Thyroid gland (tissue), 4 donors: ENCODE results near the gene NAP1L5. TPM values are rescaled to one million over a fixed set of nuclear protein-coding genes. Genes with fewer than 3 reads are reported as not detected.

ENCODE experiments used
- DNase-seq, 2 donors: peaks; one replicate each; pipeline ENCODE4 v3.0.0-alpha.2; 2019
- H3K27ac ChIP-seq, 3 donors: fragments of 200-600 bp; sonication (generic); 1 replicate in 2 of 3; 2 replicates in 1 of 3; pipeline ENCODE4 v1.5.1; 2016 to 2019; ENCODE audit warnings: mild to moderate bottlenecking in 1 of 3, moderate library complexity in 1 of 3
- H3K27me3 ChIP-seq: fragments of 200-600 bp; sonication (generic); one replicate; pipeline ENCODE4 v1.5.1; 2019
- H3K36me3 ChIP-seq, 2 donors: fragments of 200-600 bp; sonication (generic); one replicate each; pipeline ENCODE4 v1.5.1; 2016 to 2019
- H3K4me1 ChIP-seq, 2 donors: fragments of 200-600 bp; sonication (generic); one replicate each; pipeline ENCODE4 v1.5.1; 2017 to 2019
- H3K4me3 ChIP-seq, 3 donors: fragments of 200-600 bp; sonication (generic); replicated peaks in 1 of 3; 1 replicate in 2 of 3; 2 replicates in 1 of 3; pipeline ENCODE4 v1.5.1; 2016; ENCODE audit warnings: mild to moderate bottlenecking in 1 of 3
- H3K9me3 ChIP-seq: fragments of 200-600 bp; sonication (generic); one replicate; pipeline ENCODE4 v1.5.1; 2017
- POLR2A ChIP-seq, 2 donors: fragments of 450-650 bp; IDR thresholded peaks; one replicate each; pipeline ENCODE4 v1.6.1; 2017; ENCODE audit warnings: antibody characterized with exemption in 2 of 2, mild to moderate bottlenecking in 2 of 2, moderate library complexity in 1 of 2
- WGBS, 2 donors: methylation state at CpG; one replicate each; pipeline ENCODE4 v1.1.5; 2017; 5-methylcytosine and 5-hydroxymethylcytosine counted together
- intact Hi-C: fragments of 100-400 bp; cut with DNase I; formaldehyde crosslinking; loops from one replicate; pipeline ENCODE4 v1.15.1; 2023
- total RNA-seq, 4 donors: library from RNA; depleted of rRNA; stranded (reverse); fragments of >200 nt; gene quantifications; one replicate each; pipeline ENCODE4 v1.2.3, GENCODE V29; 2016
- TF ChIP-seq, protein P1 (sequence below), 6 experiments: fragments of 200-600 bp in 3 of 6; fragments of 450-650 bp in 3 of 6; sonication (generic) in 3 of 6; IDR thresholded peaks; one replicate each; pipeline ENCODE4 v1.5.1; 2016 to 2019; ENCODE audit warnings: antibody characterized with exemption in 6 of 6, mild to moderate bottlenecking in 2 of 6, inconsistent platforms in 1 of 6, moderate library complexity in 1 of 6

Gene NAP1L5
- total RNA-seq, 4 donors from 2014 or later: 14.1 to 16.3 (median 16.2) TPM

DNA sequence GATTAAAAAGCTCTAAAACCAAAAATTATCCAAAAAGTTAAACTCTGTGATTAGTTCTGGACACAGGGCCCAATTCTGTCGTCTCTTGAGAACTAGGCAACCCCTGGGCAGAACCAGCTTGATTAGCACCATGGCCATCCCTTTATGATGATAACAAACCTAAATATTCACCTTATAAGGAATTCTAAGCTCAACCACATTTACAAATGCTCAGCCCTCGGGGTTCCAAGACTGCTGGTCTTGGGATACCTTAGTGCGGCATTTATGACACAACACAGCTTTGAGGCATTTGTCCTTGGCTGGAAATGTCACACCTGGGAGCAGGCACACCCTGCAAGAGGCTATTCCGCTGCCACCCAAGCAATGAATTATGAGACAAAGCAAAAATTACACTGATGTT, 27.5 kb upstream of the NAP1L5 start:
- H3K27ac ChIP-seq: no peak overlapping the region
- no peaks in the 10 kb centered on the region for H3K9me3 ChIP-seq
- WGBS, 2 donors: 92 to 96% methylated on average over 4 of the region's 4 CpGs
- H3K36me3 ChIP-seq: peaks cover 30 to 41% of the 10 kb centered on the region in 2 donors
- TF ChIP-seq, protein P1, sequence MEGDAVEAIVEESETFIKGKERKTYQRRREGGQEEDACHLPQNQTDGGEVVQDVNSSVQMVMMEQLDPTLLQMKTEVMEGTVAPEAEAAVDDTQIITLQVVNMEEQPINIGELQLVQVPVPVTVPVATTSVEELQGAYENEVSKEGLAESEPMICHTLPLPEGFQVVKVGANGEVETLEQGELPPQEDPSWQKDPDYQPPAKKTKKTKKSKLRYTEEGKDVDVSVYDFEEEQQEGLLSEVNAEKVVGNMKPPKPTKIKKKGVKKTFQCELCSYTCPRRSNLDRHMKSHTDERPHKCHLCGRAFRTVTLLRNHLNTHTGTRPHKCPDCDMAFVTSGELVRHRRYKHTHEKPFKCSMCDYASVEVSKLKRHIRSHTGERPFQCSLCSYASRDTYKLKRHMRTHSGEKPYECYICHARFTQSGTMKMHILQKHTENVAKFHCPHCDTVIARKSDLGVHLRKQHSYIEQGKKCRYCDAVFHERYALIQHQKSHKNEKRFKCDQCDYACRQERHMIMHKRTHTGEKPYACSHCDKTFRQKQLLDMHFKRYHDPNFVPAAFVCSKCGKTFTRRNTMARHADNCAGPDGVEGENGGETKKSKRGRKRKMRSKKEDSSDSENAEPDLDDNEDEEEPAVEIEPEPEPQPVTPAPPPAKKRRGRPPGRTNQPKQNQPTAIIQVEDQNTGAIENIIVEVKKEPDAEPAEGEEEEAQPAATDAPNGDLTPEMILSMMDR (IDR thresholded peaks at IDR 0.05): no peak
- no peak for TF ChIP-seq POLR2A (IDR thresholded peaks at IDR 0.05)
- intact Hi-C loops: no loop called here
- no peak overlapping the region for H3K4me3 ChIP-seq
- no peaks in the 10 kb centered on the region for H3K27me3 ChIP-seq
- peaks cover 7 to 13% of the 10 kb centered on the region in 2 donors for H3K4me1 ChIP-seq
- no peak for DNase-seq

DNA sequence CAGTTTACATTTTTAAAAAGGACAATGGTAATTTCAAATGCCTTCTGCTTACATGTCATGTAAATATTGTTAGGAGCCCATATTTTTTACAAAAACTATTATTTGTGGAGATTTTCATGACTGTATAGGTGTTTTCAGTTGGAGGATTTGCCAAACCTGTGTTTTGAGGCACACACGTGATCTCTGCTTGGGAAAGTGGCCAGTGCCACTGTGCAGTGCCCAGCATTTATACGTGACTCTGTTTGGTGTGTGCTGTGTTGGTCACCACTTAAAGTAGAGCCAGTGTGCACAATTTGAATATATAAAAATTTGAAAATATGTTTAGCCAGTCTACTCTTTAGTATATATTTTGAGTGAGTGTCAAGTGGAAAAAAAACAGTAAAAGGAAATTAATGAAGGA, 26.8 kb upstream of the NAP1L5 start:
- intact Hi-C loops: no loop called here
- TF ChIP-seq, protein P1 (IDR thresholded peaks at IDR 0.05): no peak
- TF ChIP-seq POLR2A (IDR thresholded peaks at IDR 0.05): no peak
- Histone ChIP-seq H3K36me3 (peaks cover 22 to 36% of the 10 kb centered on the region in 2 donors), H3K4me1 (peaks cover 7 to 13% of the 10 kb centered on the region in 2 donors), H3K4me3 (no peak overlapping the region), H3K27ac (peak overlapping the region in 2 of 3 donors; percentile 5 to 32), H3K9me3 (no peaks in the 10 kb centered on the region), H3K27me3 (no peaks in the 10 kb centered on the region)
- no peak for DNase-seq
- 80 to 85% methylated on average over 2 of the region's 2 CpGs for WGBS, 2 donors

DNA sequence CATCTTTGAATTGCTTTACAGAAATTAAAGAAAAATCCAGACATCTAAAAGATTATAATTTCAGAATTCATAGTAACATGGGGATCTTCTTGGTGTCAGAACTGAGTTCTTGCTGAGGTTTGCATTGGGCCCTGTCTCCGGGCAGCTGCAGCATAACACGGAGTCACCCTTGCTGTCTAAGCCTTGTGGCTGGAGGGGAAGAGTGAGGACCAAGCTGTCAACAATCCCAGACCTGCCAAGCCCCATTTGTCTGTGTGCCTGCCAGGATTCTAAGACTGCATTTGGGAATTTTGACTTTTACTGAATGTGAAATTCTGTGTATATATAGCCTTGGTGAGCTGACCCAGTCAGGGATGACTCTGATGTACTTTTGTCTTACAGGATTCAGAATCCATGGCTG, 25.2 kb upstream of the NAP1L5 start:
- no peak overlapping the region for H3K4me3 ChIP-seq
- 83 to 87% methylated on average over 2 of the region's 2 CpGs for WGBS, 2 donors
- intact Hi-C loops: no loop called here
- no peak for DNase-seq
- H3K27me3 ChIP-seq: no peaks in the 10 kb centered on the region
- H3K9me3 ChIP-seq: no peaks in the 10 kb centered on the region
- peaks cover 7 to 13% of the 10 kb centered on the region in 2 donors for H3K4me1 ChIP-seq
- peaks cover 13 to 24% of the 10 kb centered on the region in 2 donors for H3K36me3 ChIP-seq
- TF ChIP-seq, protein P1 (IDR thresholded peaks at IDR 0.05): no peak
- TF ChIP-seq POLR2A (IDR thresholded peaks at IDR 0.05): no peak
- H3K27ac ChIP-seq: peak overlapping the region in 1 of 3 donors; percentile 30

DNA sequence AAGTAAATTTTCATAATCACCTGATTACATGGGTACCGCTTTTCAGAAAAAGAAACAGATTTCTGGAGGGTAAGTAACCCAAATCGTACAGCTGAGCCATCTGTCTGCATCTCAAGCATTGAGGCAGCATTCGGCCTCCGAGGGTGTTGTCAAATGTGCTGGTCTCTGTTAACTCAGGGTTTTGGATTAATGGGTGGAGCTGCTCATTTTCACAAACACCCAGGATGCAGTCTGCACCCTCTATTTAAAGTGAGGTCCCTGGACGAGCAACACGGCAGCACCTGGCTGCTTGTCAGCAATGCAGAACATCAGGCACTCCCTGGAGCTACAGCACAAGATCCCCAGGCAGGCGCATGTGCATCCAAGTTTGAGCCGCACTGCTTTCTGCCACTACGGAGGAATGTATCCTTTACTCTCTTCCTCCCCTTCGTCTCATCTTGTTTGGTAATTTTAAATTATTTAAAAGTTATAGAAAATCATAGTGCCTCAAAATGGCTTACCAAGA, 24.7 kb upstream of the NAP1L5 start:
- Histone ChIP-seq H3K9me3 (no peaks in the 10 kb centered on the region), H3K27me3 (no peaks in the 10 kb centered on the region), H3K4me1 (peaks cover 7 to 13% of the 10 kb centered on the region in 2 donors), H3K27ac (no peak overlapping the region), H3K36me3 (peaks cover 8 to 19% of the 10 kb centered on the region in 2 donors), H3K4me3 (no peak overlapping the region)
- WGBS, 2 donors: 85 to 94% methylated on average over 10 of the region's 10 CpGs
- TF ChIP-seq, protein P1 (IDR thresholded peaks at IDR 0.05): no peak
- no peak for TF ChIP-seq POLR2A (IDR thresholded peaks at IDR 0.05)
- DNase-seq: no peak
- intact Hi-C loops: no loop called here

DNA sequence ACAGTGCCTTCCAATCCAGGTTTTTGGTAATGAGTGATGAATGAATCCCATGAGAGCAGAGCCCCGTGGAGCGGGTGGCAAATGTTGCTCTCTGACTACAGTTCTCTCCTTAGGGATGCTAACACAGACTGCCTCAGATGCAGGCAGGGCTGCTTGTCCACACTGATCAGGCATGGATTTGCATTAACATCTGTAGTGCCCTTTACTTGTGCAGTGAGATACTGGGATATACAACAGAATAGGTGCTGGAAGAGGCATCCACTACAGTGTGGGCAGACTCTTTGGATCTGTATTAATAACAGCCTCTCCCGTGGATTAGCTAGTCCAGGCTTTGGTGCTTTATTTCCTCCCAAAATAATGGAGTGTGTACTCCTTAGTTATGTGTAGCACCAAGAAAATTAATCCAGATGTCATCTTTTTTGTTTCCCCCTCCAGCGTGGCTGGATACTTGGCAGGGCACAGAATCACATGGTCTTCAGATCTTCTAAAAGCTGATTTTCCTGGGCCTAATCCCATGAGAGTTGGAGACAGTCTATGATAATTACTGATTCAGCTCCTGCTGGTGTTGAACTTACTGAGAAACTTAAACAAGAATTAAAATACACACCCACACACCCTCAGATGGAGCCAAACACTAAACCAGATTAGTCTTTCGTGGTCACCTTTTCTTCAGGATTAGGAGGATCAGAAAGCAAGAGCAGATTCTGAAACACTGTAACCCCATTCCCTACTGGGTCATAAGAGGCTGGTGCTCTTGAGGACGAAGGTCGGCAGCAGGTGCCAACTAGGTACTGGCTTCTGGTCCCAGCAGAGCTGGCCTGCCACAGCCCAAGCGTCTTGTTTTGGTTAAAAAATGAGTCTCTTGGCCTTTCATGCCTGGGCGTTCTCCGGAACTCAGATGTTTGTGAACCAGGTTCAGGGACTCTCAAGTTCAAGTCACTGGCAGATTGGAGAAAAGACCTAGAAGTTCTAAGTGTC, 23.1 kb upstream of the NAP1L5 start:
- Histone ChIP-seq H3K4me1 (peaks cover 7 to 13% of the 10 kb centered on the region in 2 donors), H3K27me3 (no peaks in the 10 kb centered on the region), H3K9me3 (no peaks in the 10 kb centered on the region), H3K27ac (peak overlapping the region in 1 of 3 donors; percentile 32), H3K4me3 (no peak overlapping the region), H3K36me3 (peaks cover 0 to 17% of the 10 kb centered on the region in 2 donors)
- DNase-seq: no peak
- intact Hi-C loops: no loop called here
- 76 to 87% methylated on average over 10 of the region's 10 CpGs for WGBS, 2 donors
- TF ChIP-seq, protein P1 (IDR thresholded peaks at IDR 0.05): no peak
- no peak for TF ChIP-seq POLR2A (IDR thresholded peaks at IDR 0.05)
